A549 (cell line): ENCODE data around the gene EFHC2.

Source experiments
- CBX2 ChIP-seq: fragments of 200-600 bp; sonication (generic); IDR thresholded peaks from 2 replicates; pipeline ENCODE4 v1.6.1; 2016; ENCODE audit warnings: low read depth, mild to moderate bottlenecking, borderline replicate concordance
- CHD2 ChIP-seq: fragments of 150-350 bp; IDR thresholded peaks from 2 replicates; pipeline ENCODE4 v1.6.1; 2014; ENCODE audit warnings: low read length; ENCODE audit not compliant: partially characterized antibody
- EP300 ChIP-seq, 2 experiments: fragments of >200 bp; sonication (Bioruptor Twin); formaldehyde crosslinking; IDR thresholded peaks; 2 replicates in 1 of 2; 3 replicates in 1 of 2; pipeline ENCODE4 v1.6.1; 2016 to 2017
- MAFK ChIP-seq: fragments of 450-650 bp; IDR thresholded peaks from 2 replicates; pipeline ENCODE4 v1.6.1; 2014; ENCODE audit not compliant: partially characterized antibody
- MYC ChIP-seq: IDR thresholded peaks from 2 replicates; pipeline ENCODE4 v1.6.1; 2012; ENCODE audit warnings: mild to moderate bottlenecking, inconsistent platforms, low read length, improper control_type of control experiment, borderline replicate concordance
- RAD21 ChIP-seq, 2 experiments: fragments of >200 bp in 1 of 2; sonication (Bioruptor Twin) in 1 of 2; formaldehyde crosslinking in 1 of 2; IDR thresholded peaks in 1 of 2; conservative IDR thresholded peaks in 1 of 2; 2 replicates in 1 of 2; 3 replicates in 1 of 2; pipeline ENCODE4 v1.6.1; 2012 to 2018; ENCODE audit warnings: inconsistent platforms in 1 of 2

DNA sequence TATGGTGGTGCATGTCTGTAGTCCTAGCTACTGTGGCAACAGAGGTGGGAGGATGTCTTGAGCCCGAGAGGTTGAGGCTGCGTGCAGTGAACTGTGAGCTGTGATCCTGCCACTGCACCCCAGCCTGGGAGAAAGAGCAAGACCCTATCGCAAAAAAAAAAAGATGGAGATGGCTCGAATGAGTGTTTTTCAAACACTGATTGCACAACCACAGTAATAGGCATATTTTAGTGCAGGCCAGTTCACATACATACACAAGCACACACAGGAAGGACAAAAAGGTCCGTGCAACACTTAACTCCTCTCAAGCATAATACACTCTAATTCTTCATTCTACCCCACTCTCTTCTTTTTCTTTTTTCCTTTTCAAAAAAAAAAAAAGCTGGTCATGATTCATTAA, 5.1 kb downstream of the EFHC2 start:
- TF ChIP-seq RAD21 (conservative IDR thresholded peaks at IDR 0.05 in 1 of 2, IDR thresholded peaks at IDR 0.05 in 1 of 2) (no peak), MAFK (no peak), CBX2 (no peak), CHD2 (no peak), MYC (no peak), EP300 (IDR thresholded peaks at IDR 0.05) (no peak)
